ENCODE results near the gene TRAF3.

GRCh38 chr14:102807013-102807406, 29.8 kb downstream of the TRAF3 start:
- TF ChIP-seq PATZ1 (CRISPR knock-in tag; IDR thresholded peaks at IDR 0.05; ENCODE audit: borderline replicate concordance) (no peak), CSDC2 (CRISPR knock-in tag; IDR thresholded peaks at IDR 0.05) (no peak), PPARA (CRISPR knock-in tag; IDR thresholded peaks at IDR 0.05; ENCODE audit: borderline replicate concordance) (no peak), SNAI2 (CRISPR knock-in tag; IDR thresholded peaks at IDR 0.05) (no peak), RARB (CRISPR knock-in tag; IDR thresholded peaks at IDR 0.05) (no peak), OSR1 (CRISPR knock-in tag; IDR thresholded peaks at IDR 0.05) (no peak)

All from SK-N-SH treated with all-trans-retinoic acid at 6 μM for 48 hours (cell line).